Tongue (tissue), 2 donors: Measurements from ENCODE around the gene EPB41L2. TPM values are rescaled to one million over a fixed set of nuclear protein-coding genes. Genes with fewer than 3 reads are reported as not detected.
"Not testable (repeated sequence)": the region's sequence is repeated elsewhere in the genome, so short reads cannot be mapped to it uniquely, and the experiment has no call there.

Experiments
- DNase-seq: peaks from one replicate; pipeline ENCODE4 v3.0.0-alpha.2; 2015
- total RNA-seq: library from RNA; depleted of rRNA; stranded (reverse); fragments of >200 nt; gene quantifications from one replicate; pipeline ENCODE4 v1.2.3, GENCODE V29; 2014

Gene EPB41L2
- total RNA-seq, 1 donor from 2014 or later, result 208 TPM

DNA sequence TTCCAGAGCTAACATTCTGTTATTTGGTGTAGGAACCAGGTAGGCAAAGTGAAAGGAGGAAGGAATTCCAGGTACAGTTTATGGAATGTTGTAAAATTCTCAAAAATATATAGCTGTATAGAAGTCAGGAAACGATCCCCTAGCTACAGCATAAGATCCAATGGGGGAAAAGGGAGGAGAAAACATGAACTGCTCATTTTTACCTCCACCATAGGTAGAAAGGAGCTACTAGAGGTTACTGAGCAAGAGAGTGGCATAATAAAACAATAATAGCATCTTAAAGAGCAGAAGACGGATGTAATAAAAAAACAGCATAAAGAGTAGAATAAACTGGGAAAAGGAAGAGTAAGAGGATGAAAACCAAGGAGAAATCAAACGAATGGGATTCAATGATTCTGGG is 26.9 kb downstream of the EPB41L2 start:
- no peak for DNase-seq

DNA sequence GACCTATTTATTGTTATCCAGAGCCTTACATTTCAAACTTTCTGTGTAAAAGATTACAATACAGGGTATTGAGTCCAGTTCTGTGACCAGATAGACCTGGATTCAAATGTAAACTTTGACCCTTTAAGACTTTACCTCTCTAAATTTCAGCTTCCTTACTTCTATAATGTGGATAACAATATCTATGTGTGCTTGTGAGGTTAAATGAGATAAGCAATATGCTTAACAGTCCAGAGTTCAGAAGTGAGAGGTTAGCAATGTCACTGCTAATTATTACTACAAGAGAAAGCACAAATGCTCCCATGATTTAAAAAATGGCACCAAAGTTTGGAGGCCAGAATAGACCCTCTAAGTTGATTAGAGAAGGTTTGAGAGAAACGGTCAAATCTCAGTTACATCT is 27.5 kb downstream of the EPB41L2 start:
- DNase-seq, result no peak

DNA sequence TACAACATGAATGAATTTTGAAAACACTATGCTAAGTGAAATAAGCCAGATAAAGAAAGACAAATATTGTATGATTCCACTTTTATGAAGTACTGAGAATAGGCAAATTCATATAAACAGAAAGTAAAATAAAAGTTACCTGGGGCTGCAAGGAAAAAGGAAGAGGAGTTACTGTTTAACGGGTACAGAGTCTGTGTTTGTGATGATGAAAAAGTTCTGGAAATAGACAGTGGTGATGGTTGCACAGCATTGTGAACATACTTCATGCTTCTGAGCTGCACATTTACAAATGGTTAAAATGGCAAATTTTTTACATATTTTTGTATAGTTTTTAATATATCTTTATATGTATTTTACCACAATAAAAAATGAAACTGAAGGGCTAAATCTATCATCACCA is 29.4 kb downstream of the EPB41L2 start:
- DNase-seq, result no peak

DNA sequence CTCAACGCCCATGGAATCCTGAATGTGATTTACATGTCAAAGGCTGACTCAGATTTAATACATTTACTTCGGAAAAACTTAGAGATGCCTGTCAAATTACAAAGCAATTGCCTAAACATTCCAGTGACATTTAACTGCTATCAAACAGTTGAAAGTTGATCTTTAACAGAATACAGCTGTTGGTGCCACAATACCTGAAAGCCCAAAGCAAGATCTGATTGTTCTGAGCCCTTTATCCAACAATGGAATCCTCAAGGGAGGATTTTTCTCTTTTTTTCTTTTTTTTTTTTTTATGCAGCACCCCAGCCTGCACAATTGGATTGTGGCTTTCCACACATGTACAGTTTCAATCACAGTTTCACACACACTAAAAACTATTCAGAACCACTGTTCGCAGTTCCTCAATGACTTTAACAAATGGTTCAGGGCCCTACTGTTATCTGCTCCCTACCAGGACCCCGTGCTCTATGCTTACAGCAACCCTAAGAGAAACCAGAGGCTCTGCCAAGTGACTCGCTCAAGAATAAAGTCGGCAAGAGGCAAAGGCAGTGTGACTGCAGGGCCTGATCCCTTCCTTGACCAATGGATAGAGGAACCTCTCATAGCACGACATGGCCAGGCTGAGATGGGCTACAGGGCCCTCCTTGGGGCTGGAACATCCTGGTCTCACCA is 33.3 kb downstream of the EPB41L2 start:
- no peak for DNase-seq

DNA sequence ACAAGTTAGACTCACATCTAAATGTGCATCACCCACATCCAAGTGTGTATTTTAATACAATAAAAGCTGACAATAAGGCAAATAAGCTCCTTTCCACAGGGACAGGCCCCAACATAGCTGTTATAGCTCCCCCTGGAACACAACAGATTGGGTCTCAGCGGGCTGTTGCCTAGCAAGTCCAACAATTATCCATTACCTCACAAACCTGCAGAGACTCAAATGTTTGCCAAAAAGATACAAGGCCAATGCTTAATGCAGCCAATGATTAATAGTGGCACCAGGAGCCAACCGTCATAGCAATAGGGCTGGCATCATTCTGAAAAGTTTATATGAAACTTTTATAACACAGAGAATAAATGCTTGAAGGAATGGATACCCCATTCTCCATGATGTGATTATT is 35.7 kb downstream of the EPB41L2 start:
- DNase-seq, result no peak

DNA sequence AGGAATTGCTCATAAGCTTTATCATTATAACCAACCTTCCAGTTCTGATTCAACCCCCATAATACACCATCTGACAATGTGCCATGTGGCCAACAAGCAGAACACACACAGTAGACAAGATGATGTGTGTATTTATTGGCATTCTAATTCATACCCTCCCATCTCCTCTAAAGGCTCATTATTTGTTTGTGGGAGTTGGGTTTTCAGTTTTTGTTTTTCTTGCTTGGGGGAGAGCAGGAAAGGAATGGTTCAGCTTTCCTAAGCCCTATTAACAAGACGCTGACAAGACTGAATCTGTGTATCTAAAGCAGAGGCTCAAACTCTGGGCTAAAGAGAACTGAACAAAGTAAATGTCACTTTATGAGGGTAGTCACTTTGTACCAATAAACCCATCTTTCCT is 36.8 kb downstream of the EPB41L2 start:
- DNase-seq, result no peak

DNA sequence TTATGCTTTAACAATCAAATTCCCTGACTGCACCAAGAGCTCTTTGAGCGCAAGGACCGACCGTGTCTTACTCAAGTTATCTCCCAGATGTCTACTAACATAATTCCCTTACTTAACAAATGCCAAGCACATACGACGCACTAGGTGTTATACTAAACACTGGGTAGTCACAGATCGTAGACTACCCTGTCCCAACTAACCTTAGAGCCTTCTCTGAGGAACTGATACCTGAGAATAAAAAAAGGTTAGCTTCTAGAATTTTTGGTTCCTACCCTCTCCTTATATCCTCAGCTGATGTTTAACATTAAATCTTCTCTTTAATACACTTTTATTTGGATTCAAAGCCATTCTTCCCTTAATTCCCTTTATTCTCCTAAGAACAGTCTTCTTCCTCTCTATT is 38.5 kb downstream of the EPB41L2 start:
- DNase-seq, result no peak

DNA sequence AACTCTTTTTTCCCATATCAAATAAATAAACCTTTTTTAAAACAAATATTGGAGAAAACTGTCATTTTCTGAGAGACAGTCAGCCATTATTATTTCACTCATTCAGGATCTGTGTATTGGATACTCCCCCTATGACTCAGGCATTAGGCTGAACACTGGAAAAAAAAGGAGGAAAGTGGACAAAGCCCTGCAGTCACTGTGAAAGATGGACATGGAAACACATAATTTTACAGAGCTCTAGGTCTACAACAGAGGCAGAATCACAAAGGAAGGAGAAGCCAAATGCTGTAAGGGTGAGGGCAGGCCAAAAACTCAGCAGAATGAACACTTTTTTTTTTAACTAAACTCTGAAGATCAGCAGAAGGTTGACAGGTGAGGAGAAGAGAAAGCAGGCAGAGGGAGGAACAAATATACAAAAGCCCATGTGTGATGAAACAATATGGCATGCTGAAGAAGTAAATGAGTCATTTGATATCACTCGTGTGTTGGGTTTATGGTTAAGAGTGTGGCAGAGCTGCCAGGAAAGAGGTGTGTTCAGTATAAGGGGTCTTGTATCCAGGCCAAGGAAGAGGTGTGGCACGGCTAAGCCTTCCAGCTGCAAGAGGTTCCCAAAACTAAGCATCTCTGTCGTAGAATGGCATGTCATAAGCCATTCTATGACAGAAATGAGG is 39.1 kb downstream of the EPB41L2 start:
- no peak for DNase-seq

DNA sequence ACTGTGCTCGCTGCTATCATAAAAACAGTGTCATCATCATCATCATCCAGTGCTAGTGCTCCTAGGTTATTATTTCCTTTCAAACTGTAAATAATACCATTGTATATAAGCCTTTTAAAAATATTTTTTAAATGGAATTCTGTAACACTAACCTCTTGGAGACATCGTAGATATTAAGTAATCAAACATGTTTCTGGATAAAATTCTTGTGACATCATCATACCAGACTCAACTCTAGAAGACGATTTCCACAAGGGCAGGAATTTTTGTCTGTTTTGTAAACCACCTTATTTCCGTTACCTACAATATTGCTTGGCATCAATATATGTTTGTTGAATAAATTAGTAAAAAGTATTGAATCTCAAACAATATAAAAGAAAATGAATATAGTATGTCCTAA is 40.4 kb downstream of the EPB41L2 start:
- no peak for DNase-seq

DNA sequence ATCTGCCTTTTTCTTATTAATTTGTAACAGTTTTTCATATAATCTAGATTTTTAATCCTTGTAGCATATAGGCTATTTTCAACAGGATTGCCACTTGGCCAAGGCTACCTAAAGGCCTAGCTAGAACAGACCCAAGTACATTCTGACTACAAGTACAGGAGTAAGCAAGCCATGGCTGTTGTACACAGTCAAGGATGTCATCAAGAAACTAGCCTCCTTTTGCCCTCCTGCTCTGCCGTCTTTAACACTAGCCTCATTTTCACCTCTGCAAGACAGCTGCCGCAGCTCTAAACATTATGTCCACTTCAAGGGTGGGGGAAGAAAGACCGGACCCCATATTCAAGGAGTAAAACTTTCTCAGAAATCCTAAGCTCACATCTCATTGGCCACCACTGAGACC is 45.1 kb downstream of the EPB41L2 start:
- DNase-seq, result no peak

DNA sequence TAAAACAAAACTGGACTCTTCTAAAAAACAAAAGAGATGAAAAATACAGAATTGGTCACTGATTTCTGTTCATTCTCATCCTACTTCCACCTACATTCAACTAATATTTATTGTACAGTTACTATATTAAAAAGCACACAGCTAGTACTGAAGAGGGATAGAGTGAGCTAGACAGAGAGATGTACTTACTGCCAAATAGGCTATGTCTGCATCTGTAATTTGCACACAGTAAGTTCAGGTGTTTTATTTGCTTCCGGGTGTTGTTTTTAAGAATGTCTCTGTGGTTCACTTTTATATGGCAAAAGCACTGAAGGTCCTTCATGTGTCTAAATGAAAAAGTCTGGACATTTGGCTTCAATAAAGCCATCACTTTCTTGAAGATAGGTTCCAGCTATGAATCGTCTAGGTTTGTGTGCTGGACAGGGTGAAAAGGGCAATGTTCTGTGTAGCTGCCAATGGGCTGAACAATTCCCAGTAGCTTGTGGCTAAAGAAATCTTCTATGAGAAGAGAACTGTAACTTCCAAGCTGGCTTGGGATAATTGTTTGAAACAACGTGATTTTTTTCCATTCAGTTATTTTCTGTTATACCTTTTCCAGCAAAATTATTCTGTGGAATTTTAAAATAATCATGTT is 47.3 kb downstream of the EPB41L2 start:
- DNase-seq, result peak; percentile 64

DNA sequence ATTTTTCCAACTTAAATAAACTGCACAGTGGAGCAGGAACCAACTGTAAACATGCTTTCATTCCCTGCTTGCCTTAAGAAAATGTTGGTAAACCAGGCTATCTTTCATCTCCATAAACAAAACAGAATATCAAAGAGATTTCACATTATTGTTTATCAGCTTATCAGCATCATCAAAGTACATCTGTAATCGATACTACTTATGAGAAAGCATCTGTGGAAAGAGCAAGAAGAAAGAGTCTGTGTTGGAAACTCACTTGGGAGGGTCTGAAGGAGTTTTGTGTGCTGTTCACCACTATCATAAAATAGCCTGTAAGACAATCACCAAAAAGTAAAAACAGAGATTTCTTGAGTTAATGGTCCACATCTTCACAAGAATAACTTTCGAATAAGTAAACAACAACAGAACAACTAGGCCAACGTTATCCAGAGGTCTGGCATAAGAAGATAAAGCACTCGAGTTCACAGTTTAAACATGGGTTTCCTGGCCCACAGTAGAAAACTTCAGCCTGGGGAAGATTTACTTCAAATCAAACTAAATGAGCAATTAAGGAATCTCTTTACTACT is 47.9 kb downstream of the EPB41L2 start:
- no peak for DNase-seq

DNA sequence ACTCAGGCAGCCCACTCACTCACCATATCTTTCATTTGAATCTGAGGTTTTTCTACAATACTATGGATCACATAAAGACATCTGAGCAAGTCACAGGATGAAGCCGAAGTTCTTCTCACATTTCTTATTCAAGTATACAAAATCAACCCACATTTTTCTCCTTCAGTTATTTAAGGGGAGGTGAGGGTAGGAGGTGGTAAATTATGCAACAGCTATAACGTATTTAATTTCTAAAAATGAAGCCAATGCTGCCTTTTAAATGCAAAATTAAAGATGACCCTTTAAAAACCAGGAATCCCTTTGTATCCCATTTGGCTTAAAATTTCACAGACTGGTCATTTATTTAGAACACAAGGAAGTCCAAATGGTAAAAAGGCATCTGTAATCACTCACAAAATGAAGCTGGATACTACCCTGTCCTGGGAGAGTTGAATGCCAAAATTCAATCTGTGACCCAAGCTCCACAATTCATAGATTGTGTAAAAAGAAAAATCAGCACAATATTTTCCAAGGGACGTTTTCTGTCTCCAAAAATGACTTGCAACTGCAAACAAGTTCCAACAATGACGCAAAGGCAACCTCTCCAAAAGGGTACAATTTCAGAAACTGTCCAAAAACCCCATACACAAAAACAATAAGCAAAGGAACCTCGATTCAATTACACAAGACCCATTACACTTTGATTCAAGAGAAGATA is 48.8 kb downstream of the EPB41L2 start:
- no peak for DNase-seq

DNA sequence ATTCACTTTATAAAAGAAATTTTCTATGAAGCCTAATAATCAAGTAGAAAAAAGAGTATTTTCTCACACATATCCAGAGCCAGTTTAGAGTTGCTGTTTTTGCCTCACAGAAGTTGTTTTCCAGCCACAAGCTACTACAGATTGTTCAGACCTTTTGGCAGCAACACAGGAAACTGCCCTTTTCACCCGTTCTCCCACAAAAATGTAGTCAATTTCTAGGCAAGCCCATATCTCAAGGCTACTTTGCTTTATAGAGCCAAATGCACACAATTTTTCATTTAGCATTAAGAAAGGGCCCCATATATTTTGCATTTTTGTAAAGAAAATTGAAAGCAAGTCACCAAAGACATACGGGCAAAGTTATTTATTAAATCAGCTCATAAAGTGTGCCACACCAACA is 49.5 kb downstream of the EPB41L2 start:
- DNase-seq, result peak; percentile 51

DNA sequence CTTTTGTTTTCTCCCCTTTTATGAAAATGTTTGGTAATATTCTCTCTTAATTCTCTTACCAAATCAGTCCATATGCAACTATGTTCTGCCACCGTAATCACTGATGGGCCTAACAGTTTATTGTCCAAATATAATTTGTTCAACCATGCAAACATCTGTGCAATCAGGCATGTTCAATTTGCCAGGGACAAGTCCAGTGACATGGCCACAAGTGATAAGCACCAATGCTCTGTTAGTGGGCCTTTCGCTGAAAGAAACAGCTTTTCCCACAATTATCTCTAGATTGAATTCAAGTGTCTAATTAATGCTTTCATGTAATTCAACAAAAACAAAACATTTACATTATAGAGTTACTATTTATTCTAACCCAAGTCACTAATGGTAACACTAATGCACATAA is 53.3 kb downstream of the EPB41L2 start:
- no peak for DNase-seq

DNA sequence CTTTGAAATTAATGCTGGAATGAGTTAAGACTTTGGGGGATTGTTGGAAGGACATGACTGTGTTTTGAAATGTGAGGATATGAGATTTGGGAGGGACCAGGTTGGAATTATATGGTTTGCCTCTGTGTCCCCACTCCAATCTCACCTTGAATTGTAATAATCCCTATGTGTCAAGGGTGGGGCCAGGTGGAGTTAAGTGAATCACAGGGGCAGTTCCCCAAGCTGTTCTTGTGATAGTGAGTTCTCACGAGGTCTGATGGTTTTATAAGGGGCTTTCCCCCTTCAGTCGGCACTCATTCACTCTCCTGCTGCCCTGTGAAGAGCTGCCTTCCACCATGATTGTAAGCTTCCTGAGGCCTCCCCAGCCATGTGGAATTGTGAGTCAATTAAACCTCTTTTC is 54.1 kb downstream of the EPB41L2 start:
- not testable (repeated sequence) for DNase-seq

DNA sequence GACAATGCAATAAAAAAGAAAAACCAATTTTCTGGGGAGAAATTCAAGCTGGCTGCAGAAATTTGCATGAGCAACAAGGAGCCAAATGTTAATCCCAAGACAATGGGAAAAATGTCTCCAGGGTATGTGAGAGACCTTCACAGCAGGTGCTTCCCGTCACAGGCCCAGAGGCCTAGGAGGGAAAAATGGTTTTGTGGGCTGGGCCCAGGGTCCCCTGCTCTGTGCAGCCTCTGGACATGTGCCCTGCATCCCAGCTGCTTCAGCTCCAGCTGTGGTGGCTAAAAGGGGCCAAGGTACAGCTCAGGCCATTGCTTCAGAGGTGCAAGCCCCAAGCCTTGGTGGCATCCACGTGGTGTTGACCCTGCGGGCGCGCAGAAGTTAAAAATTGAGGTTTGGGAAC is 55.1 kb downstream of the EPB41L2 start:
- DNase-seq, result not testable (repeated sequence)

DNA sequence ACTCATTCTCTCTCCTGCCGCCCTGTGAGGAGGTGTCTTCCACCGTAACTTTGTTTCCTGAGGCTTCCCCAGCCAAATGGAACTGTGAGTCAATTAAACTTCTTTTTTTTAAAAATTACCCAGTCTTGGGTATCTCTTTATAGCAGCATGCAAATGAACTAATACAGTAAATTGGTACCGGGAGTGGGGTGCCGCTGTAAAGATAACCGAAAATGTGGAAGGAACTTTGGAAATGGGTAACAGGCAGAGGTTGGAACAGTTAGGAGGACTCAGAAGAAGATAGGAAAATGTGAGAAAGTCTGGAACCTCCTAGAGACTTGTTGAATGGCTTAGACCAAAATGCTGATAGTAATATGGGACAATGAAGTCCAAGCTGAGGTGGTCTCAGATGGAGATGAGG is 55.8 kb downstream of the EPB41L2 start:
- DNase-seq, result no peak

DNA sequence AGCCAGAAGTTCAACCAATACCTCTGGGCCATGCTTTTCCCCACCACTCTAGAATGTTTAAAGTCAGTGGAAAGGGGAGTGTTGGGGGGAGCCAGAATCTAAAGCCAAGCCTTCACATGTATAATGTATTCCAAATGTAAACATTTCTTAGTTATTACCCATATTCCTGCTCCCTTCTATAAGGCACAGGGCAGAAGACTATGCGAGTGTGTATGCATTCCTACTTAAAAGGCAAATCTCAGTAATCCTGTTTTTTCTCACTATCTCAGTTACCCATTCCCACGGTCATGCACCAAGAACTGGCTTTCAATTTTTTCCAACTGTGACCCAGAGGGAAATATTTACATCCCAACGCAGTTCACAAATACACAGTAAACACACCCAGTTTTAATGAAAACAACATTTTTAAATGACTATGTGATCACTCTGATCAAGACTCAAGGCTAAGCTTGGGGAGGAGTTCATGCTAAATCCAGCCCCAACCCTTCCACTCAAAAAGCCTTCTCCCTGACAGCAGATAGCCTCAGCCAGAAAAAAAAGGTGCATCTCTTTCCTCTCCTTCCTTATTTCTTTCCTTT is 57.5 kb downstream of the EPB41L2 start:
- peak; percentile 51 for DNase-seq

DNA sequence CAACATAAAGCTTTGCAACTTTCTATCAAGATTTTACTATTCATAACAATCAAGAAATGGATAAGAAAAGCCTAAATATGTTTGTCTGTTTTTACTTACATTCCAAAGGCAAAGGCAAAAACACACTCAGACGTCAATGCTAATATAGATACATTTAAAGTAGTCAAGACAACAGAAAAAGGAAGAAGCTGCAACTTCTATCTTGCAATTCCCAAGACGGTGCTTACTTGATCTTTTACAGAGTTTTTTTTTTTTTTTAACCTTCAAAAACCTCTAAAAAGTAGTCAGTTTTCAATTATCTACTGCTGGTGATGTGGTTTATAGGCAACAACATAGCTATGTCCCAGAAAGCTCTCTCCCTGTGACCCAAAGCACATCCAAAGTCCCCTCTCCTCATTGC is 58.1 kb downstream of the EPB41L2 start:
- peak; percentile 15 for DNase-seq

DNA sequence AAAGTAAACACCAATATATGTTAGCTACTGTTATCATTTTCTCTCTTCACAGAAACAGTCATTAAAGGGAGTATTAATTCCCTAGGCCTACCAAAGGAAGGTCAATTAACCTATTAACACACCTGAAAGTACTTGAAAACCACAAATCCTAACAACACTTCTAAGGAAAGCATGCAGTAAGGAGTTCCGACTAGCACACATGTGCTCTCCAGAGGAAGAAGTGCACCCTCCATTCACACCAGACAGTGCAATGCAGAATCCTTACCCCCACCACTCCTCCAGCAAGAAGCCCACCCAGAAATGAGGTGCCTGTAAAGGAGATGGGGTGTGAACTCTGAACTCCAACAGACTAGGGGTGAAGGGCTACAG is 58.7 kb downstream of the EPB41L2 start:
- DNase-seq, result peak; percentile 10
